ENCODE measurements around the gene SLC2A6.

SLC2A6 gene

GRCh38 chr9:133433351-133433843 is 45.5 kb downstream of the SLC2A6 start:
- no peak for DNase-seq

DNA sequence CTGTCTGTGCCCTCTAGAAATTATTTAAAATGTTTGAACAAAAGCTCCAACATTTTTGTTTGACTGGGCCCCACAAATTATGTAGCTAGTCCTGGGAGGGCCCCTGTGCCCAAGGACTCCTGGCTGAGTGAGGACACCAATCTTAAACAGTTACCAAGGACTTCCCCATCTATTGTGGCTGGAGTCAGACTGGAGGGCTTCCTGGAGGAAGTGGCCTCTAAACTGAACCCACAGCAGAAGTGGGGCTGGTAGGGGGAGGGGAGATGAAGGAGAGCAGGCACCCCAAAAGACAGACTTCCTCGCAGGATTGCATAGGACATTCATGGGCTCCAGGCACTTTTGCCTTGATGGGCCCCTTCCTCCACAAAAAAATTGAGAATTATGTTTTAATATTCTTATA is 48.7 kb downstream of the SLC2A6 start:
- DNase-seq: no peak

DNA sequence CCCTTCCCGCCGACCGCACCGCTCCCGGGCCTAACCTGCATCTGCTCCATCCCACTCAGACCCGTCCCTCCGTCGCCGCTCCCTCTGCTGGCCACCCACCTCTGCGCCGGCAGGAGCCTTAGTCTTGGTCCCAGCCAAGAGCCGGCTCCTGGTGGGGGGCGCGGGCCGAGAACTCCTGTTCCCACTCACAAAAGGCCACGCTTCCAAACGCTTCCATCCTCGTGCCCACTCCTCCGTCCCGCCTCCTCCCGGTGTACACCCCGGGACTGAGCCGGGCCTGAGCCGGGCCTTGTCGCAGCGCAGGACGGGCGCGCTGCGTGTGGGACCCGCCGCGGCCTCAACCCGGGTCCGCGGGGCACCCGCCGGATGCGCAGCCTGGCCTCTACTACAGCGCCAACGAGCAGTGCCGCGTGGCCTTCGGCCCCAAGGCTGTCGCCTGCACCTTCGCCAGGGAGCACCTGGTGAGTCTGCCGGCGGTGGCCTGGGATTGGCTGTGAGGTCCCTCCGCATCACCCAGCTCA is 49.2 kb downstream of the SLC2A6 start:
- DNase-seq: no peak

GRCh38 chr9:133429214-133429613 is 49.7 kb downstream of the SLC2A6 start:
- no peak for DNase-seq

DNA sequence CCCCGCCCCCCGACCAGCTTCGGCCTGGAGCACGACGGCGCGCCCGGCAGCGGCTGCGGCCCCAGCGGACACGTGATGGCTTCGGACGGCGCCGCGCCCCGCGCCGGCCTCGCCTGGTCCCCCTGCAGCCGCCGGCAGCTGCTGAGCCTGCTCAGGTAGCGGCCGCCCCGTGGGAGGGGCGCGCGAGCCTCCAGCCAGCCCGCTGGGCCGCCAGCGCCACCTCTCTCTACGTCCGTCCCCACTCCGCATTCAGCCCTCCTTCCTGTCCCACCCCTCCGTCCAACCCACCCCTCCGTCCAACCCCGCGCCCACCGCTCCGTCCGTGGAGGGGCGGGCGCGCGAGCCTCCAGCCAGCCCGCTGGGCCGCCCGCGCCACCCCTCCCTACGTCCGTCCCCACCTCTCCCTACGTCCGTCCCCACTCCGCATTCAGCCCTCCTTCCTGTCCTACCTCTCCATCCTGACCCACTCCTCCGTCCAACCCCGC is 50.2 kb downstream of the SLC2A6 start:
- no peak for DNase-seq

GRCh38 chr9:133427658-133428348 is 51.1 kb downstream of the SLC2A6 start:
- DNase-seq: no peak

DNA sequence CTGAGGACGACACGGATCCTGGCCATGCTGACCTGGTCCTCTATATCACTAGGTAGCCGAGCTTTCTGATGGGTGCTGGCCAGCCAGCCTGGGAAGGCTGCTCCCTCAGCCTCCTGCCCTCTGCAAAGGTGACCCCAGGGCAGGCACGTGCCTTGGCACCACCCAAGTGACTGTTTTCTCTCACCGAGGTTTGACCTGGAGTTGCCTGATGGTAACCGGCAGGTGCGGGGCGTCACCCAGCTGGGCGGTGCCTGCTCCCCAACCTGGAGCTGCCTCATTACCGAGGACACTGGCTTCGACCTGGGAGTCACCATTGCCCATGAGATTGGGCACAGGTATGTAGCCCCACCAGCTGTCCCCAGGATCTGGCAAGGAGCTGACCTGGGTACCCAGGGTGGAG is 52.9 kb downstream of the SLC2A6 start:
- DNase-seq: no peak

- DNase-seq: no peak
Observed at GRCh38 chr9:133425049-133425632, 53.8 kb downstream of the SLC2A6 start.

DNA sequence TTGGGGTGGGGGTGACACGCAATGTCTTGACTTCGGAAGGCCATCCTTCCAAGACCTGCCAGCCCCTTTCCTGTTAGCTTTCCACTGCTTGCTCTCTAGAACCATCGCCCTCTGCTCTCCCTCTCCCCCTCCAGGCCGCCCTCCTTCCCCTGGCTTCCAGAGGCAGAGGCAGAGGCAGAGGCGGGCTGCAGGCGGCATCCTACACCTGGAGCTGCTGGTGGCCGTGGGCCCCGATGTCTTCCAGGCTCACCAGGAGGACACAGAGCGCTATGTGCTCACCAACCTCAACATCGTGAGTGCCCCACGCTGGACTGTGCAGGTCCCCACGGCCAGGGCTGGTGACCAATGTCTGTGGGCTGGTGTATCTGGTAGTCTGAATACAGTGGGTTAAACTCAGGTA is 54.7 kb downstream of the SLC2A6 start:
- DNase-seq: no peak

DNA sequence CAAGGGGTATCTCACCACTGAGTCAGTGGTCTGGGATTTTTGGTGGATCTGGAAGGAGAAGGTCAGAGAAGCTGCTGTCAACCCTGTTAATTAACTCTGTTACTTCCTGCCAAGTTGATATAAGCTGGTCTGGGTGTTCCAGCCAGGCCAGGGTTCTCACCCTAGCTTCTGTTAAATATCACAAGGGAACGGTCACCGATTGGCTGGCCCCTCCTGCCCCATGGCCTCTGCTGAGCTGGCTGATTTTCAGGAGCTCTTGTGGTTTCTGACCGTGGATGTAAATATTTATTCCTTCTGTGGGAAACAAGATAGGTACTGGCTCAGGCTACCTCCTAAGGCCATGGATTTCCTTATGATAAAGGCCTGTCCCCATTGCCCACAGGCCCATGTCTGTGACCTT is 55.7 kb downstream of the SLC2A6 start:
- DNase-seq: no peak

- no peak for DNase-seq
Observed at GRCh38 chr9:133421615-133422542, 57.0 kb downstream of the SLC2A6 start, which contains the start of gene ADAMTS13. Gene ADAMTS13 (plus strand): TSS chr9:133422367. CDS start chr9:133422444, 77 bp downstream.

Data from NCI-H1417 treated with DMSO at 0.1 percent for 48 hours (cell line).